Measurements from ENCODE around the gene TREML2. TPM values are rescaled to one million over a fixed set of nuclear protein-coding genes. Genes with fewer than 3 reads are reported as not detected.
"Not testable (repeated sequence)": the region's sequence is repeated elsewhere in the genome, so short reads cannot be mapped to it uniquely, and the experiment has no call there.

Gene TREML2
- total and polyA plus RNA-seq, 9 donors, result 0.08 to 0.10 TPM; not detected in 7

DNA sequence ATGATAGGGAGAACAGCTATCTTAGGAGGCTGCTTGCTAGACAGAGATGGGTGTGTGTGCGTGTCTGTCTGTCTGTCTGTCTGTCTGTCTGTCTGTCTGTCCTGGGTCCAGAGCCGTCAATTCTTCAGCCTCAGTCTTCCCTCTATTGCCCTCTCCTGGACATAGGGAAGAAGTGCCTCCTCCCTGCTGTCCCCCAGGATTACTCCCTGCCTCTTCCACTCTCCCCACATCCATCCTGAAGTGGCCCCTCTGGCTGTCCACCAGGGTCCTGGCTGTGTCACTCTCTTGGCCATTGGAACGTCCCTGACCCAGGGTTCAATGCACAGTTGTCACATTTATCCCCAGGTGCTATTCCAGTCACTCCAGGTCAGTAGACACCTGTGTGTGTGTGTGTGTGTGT lies 10.2 kb downstream of the TREML2 start:
- DNase-seq, result no peak
- Histone ChIP-seq H3K4me1 (ENCODE audit: insufficient read depth) (no peaks in the 10 kb centered on the region), H3K36me3 (no peaks in the 10 kb centered on the region), H3K9me3 (no peaks in the 10 kb centered on the region), H3K4me3 (no peak overlapping the region), H3K27ac (no peak overlapping the region), H3K27me3 (no peaks in the 10 kb centered on the region)
- TF ChIP-seq EP300 (IDR thresholded peaks at IDR 0.05) (no peak), POLR2A (IDR thresholded peaks at IDR 0.05) (no peak)
- TF ChIP-seq, protein P1, sequence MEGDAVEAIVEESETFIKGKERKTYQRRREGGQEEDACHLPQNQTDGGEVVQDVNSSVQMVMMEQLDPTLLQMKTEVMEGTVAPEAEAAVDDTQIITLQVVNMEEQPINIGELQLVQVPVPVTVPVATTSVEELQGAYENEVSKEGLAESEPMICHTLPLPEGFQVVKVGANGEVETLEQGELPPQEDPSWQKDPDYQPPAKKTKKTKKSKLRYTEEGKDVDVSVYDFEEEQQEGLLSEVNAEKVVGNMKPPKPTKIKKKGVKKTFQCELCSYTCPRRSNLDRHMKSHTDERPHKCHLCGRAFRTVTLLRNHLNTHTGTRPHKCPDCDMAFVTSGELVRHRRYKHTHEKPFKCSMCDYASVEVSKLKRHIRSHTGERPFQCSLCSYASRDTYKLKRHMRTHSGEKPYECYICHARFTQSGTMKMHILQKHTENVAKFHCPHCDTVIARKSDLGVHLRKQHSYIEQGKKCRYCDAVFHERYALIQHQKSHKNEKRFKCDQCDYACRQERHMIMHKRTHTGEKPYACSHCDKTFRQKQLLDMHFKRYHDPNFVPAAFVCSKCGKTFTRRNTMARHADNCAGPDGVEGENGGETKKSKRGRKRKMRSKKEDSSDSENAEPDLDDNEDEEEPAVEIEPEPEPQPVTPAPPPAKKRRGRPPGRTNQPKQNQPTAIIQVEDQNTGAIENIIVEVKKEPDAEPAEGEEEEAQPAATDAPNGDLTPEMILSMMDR (IDR thresholded peaks at IDR 0.05), result no peak
- intact Hi-C loops (cut with DNase I), result no loop called here
- WGBS, 3 donors, result 80 to 87% (median 83%) methylated on average over 3 of the region's 3 CpGs

DNA sequence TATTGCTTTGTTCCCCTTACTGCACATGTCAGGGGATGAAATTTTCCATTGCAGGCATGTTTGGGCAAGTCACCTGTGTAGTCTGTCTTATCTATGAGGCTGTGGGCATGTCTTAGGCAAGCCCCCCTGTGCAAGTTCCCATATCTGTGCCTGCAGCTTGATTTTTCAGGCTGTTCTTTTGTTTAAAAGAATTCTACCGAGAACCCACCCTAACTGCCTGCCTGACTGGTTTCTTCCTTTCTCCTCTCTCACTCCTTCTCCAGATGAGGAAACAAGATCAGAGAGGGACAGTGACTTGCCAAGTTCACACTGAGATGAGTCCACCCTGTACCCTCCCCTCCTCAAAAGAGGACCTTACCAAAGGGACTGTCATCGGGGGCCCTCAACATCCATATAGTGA lies 11.0 kb downstream of the TREML2 start:
- TF ChIP-seq EP300 (IDR thresholded peaks at IDR 0.05) (no peak), POLR2A (IDR thresholded peaks at IDR 0.05) (no peak)
- TF ChIP-seq, protein P1 (IDR thresholded peaks at IDR 0.05), result no peak
- no peak for DNase-seq
- no peaks in the 10 kb centered on the region for H3K36me3 ChIP-seq
- no peak overlapping the region for H3K4me3 ChIP-seq
- intact Hi-C loops (cut with DNase I), result no loop called here
- no peak overlapping the region for H3K27ac ChIP-seq
- H3K9me3 ChIP-seq, result no peaks in the 10 kb centered on the region
- H3K27me3 ChIP-seq, result no peaks in the 10 kb centered on the region
- H3K4me1 ChIP-seq (ENCODE audit: insufficient read depth), result no peaks in the 10 kb centered on the region
- WGBS, 3 donors, result 70 to 98% (median 97%) methylated on average over 2 of the region's 2 CpGs

DNA sequence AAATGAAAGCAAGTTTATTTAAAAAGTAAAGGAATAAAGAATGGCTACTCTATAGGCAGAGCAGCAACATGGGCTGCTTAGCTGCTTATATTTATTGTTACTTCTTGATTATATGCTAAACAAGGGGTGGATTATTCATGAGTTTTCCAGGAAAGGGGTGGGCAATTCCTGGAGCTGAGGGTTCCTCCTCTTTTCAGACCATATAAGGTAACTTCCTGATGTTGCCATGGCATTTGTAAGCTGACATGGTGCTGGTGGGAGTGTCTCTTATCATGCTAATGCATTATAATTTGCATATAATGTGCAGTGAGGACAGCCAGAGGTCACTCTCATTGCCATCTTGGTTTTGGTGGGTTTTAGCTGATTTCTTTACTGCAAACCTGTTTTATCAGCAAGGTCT lies 11.9 kb downstream of the TREML2 start:
- H3K4me3 ChIP-seq; H3K36me3 ChIP-seq; H3K27ac ChIP-seq; intact Hi-C loops (cut with DNase I); H3K4me1 ChIP-seq (ENCODE audit: insufficient read depth); H3K9me3 ChIP-seq; H3K27me3 ChIP-seq; DNase-seq: not testable (repeated sequence)

DNA sequence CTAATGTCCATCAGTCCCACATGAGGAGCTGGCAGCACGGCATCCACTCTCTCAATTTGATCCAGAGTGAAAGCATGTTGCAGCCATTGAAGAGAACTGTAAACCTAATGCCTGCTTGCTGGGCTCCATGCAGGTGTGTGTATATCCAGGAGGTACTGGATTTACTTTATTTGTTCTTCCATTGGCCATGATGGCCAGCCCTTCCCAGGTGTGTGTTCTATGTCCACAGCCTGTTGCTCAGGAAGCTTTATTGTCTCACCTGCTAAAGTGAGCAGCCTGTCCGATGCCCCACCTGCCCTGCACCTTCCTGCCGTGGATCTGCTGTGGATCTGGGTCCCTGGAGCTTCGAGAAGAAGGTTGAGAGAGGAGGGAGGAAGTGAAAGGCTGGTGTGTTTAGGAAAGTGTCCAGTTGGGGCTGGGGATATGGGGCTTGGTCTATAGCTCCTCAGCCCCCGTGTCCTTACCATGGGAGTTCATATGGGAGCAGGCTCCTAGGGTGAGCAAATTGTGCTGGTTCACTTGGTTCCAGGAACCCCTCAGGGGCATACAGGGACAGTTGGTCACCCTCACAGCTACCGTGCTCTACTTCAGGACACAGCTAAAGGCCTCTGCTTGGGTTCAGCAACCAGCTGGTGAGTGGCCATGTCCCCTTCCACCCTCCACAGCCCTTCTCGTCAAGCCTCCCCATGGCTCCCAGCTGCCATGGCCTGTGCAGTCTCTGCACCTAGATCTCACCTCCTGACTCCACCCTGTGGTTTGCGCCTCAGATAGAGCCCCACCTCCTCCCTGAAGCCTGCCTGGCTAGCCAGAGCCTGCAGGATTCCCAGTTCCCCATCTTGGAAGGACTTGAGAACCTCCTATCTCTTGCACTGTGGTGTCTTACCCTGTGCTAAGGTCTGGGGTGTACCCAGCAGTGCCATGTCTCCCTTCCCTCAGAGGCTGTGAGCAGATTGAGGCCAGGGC lies 12.7 kb downstream of the TREML2 start:
- 85 to 89% (median 86%) methylated on average over 8 of the region's 8 CpGs for WGBS, 3 donors
- TF ChIP-seq EP300 (IDR thresholded peaks at IDR 0.05) (no peak), POLR2A (IDR thresholded peaks at IDR 0.05) (no peak)
- TF ChIP-seq, protein P1 (IDR thresholded peaks at IDR 0.05), result no peak
- no peak for DNase-seq
- Histone ChIP-seq H3K36me3 (no peaks in the 10 kb centered on the region), H3K4me3 (no peak overlapping the region), H3K9me3 (no peaks in the 10 kb centered on the region), H3K4me1 (ENCODE audit: insufficient read depth) (no peaks in the 10 kb centered on the region), H3K27me3 (no peaks in the 10 kb centered on the region), H3K27ac (no peak overlapping the region)
- intact Hi-C loops (cut with DNase I), result no loop called here

DNA sequence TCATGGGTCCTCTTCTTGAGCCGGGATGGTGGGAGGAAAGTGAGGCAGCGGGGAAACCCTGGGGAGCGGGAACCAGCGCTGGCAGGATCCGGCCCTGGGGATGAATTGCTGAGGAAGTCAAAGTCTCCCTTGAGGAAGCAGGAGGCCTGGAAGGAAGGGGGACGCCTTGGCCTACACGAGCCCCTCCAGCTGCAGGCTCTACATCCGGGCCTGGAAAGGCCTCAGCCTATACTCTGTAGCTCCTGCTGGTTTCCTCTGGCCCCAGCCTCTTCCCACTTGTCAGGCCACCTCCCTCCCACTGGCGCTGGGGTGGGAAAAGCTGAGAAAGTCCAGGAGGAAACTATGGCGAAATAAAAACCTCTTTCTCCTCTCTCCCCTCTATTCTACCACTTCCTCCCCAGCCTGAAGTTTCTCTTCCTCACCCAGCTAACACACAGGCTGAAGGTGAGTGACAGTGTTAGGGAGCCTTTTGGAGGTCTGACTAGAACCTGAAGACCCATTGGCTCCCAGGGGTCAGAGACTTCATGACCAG lies 14.9 kb downstream of the TREML2 start:
- WGBS, 3 donors, result 75 to 78% (median 76%) methylated on average over 10 of the region's 10 CpGs
- no peak for DNase-seq
- no peaks in the 10 kb centered on the region for H3K9me3 ChIP-seq
- no peaks in the 10 kb centered on the region for H3K36me3 ChIP-seq
- H3K4me3 ChIP-seq, result no peak overlapping the region
- intact Hi-C loops (cut with DNase I), result no loop called here
- H3K4me1 ChIP-seq (ENCODE audit: insufficient read depth), result no peaks in the 10 kb centered on the region
- H3K27ac ChIP-seq, result no peak overlapping the region
- H3K27me3 ChIP-seq, result no peaks in the 10 kb centered on the region
- TF ChIP-seq POLR2A (IDR thresholded peaks at IDR 0.05) (no peak), EP300 (IDR thresholded peaks at IDR 0.05) (no peak)
- TF ChIP-seq, protein P1 (IDR thresholded peaks at IDR 0.05), result no peak
